Neuron (in vitro differentiated cells): ENCODE measurements around the gene C1orf52.

Experiments used
- H2AFZ ChIP-seq: one replicate; pipeline ENCODE4 v1.6.1; 2013; ENCODE audit warnings: low read depth, mild to moderate bottlenecking, inconsistent platforms, low read length, moderate library complexity
- H3K27me3 ChIP-seq: one replicate; pipeline ENCODE4 v1.6.1; 2013; ENCODE audit warnings: low read length; ENCODE audit not compliant: insufficient read depth
- H3K36me3 ChIP-seq: one replicate; pipeline ENCODE4 v1.6.1; 2013; ENCODE audit warnings: low read length; ENCODE audit not compliant: insufficient read depth
- H3K4me1 ChIP-seq: one replicate; pipeline ENCODE4 v1.6.1; 2013; ENCODE audit warnings: low read length; ENCODE audit not compliant: insufficient read depth
- H3K4me3 ChIP-seq: 2 replicates; pipeline ENCODE4 v1.5.1; 2013; ENCODE audit warnings: mild to moderate bottlenecking, low read length, moderate library complexity
- H3K9me3 ChIP-seq: one replicate; pipeline ENCODE4 v1.6.1; 2013; ENCODE audit warnings: low read length

Gene C1orf52

DNA sequence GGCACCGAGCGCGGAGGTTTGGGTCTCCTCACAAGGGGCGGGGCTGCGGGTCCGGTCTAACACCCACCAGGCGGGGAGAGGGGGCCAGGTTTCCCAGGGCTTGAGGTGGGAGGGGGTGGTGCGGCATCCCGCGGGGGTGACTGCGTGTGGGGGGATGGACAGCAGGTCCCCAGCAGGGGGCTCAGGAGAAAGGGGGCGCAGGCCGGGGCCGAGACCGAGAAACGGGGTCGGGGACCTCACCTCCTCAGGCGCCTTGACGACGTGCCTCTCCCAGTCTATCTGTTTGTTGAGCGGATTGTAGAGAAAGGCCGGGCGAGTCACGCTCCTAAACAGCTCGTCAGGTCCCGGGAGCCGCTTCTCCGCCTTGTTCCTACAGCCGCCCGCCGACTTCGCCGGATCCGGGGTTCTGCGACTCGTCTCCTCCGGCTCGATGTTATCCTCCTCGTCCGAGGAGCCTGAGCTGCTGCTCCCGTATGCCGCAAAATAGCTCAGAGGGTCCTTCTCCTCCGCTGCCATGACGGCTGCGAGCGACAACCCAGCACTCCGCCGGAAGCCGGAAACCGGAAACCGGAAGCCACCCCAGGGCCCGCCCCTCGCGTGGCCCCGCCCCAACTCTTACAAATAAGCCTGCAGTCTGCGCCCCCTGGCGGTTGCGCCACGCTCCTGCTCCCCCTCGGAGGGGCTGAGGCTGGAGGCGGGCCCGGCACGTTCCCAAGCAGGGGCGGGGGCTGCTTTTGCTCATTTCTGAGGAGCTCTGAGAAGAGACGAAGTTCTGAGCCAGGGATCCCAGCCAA lies at the start of gene C1orf52:
Gene C1orf52, minus strand, starts transcription at position 545 of the 794 bp plus-strand sequence. Its CDS starts 29 bp downstream, at position 516.
- peaks cover 25% of the 10 kb centered on the region for H3K36me3 ChIP-seq
- peak within 1 kb of the TSS; percentile 84 for H3K4me3 ChIP-seq
- peak within 1 kb of the TSS; percentile 81 for H2AFZ ChIP-seq
- no peaks in the 10 kb centered on the region for H3K9me3 ChIP-seq
- H3K4me1 ChIP-seq = peaks cover 18% of the 10 kb centered on the region
- H3K27me3 ChIP-seq = no peaks in the 10 kb centered on the region

DNA sequence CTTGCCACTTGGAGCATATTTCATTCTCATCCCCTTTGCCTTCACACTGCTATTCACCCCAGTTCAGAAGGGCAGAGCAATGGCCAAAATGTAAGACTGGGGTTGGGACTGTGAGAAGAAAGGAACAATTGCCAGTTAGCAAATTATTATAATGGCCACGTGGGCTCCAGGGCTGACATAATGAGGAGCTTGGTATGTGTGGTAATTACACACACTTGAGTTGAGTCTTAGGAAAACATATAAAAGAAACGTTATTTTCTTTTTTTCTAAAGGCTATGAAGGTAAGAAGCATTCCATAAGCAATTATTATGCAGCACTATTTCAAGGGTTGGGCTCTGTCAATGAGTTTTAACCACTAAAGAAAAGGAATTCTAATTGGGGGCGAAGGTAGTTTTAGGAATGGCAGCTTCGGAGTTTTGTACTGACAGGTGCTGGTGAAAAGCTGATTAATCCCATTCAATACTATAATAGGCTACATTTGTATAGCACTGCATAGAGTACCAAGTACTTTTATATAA lies 49.4 kb upstream of the C1orf52 start:
- Histone ChIP-seq H2AFZ (no peak overlapping the region), H3K4me3 (no peak overlapping the region), H3K36me3 (no peaks in the 10 kb centered on the region), H3K27me3 (no peaks in the 10 kb centered on the region), H3K4me1 (peaks cover 5% of the 10 kb centered on the region), H3K9me3 (no peaks in the 10 kb centered on the region)

DNA sequence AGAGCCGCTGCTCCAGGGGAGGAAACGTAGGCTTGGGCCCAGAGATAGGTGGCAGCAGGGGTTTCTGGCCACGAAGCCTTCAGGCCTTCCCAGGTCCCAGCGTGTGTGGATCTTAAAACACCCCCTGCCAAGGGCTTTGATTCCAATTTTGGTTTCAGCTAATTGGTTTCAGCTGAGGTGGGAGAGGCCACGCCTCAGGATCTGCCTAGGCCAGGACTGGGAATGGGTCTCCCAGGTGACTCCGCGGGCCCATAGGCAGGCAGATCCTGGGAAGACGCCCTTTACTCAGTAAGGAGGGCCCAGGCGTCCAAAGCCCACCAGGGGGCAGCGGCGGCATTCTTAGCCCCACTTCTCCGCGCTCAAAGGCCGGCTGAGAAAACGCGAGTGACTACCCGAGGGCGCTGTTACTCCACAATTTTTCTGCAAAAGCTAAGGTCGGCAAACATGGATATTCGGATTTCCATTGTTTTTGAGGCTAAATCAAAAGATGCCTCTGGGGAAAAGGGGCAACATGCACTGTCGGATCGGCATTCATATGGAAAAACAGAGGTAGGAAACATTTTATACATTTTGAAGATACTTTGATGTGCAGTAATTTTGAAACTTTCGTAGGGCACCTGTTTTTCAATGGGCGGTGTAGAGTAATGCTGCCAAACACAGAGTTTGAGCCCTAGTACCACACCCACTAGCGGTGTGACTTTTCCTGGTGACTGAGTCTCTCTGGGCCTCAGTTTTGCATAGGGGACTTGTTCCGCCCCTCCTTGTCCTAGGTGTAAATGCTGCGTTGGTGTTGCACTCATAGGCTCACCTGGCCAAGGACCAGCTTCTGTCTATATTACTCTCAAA lies 48.7 kb upstream of the C1orf52 start:
- Histone ChIP-seq H3K4me3 (no peak overlapping the region), H3K36me3 (no peaks in the 10 kb centered on the region), H3K27me3 (no peaks in the 10 kb centered on the region), H2AFZ (no peak overlapping the region), H3K9me3 (no peaks in the 10 kb centered on the region), H3K4me1 (peaks cover 5% of the 10 kb centered on the region)

DNA sequence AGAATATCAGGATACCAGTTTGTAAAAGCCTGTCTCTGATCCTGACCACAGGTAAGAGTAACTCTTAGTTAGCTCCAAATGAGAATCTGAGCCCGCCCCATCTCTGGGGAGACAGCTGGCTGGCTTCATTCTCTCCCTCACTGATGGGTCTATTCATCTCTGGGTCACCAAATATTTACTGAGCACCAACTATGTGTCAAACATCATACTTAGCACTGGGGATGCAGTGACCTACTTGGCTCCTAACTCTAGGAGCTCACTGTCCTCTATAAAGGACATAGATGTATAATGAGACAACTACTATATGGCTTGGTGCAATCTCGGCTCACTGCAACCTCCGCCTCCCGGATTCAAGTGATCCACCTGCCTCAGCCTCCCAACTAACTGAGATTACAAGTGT lies 46.8 kb upstream of the C1orf52 start:
- Histone ChIP-seq H3K4me1 (peaks cover 5% of the 10 kb centered on the region), H2AFZ (no peak overlapping the region), H3K9me3 (no peaks in the 10 kb centered on the region), H3K36me3 (no peaks in the 10 kb centered on the region), H3K27me3 (no peaks in the 10 kb centered on the region), H3K4me3 (no peak overlapping the region)

DNA sequence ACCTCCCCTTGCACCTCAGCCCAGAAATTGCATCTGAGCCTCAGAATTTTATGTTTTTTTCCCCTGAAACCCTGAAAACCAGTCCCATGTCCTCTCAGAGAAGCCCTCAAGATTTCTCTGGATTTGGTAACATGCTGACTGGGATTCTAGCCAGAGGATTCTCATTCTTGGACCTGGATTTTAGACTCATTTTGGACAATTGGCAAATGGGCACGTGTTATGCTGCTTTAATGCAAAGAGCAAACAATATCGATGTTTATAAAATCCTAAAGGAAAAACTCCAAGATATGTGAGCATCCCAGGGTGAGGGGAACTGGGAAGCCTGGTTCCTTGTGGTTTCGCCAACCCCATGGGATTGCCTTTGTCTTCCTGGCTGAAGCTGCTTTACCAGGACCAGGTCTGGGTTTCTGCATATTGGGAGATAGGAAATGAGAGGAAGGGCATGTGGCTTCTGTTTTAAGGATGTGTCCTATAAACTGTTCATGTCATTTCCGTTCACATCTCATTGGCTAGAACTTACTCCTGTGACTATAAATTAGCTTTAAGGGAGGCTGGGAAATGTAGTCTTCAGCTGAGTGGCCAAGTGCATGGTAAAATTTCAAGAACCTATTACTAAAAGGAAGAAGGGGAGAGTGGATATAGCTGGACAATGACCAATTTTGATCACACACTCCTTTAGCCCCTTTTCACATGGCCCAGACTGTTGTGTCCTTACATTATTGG lies 44.1 kb upstream of the C1orf52 start:
- Histone ChIP-seq H3K4me3 (no peak overlapping the region), H2AFZ (no peak overlapping the region), H3K4me1 (peaks cover 3% of the 10 kb centered on the region), H3K36me3 (no peaks in the 10 kb centered on the region), H3K27me3 (no peaks in the 10 kb centered on the region), H3K9me3 (no peaks in the 10 kb centered on the region)

DNA sequence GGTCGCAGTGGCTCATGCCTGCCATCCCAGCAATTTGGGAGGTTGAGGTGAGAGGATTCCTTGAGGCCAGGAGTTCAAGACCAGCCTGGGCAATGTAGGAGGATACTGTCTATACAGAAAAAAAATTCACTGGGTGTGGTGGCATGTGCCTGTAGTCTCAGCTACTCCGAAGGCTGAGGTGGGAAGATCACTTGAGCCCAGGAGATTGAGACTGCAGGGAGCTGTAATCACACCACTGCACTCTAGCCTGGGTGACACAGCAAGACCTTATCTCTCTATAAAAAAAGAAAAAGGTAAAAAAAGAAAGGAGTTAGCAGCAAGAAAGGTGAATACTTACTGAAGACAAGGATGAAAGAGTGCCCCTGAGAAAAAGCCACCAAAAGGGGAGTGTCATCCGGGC lies 40.7 kb upstream of the C1orf52 start:
- H3K4me1 ChIP-seq = no peaks in the 10 kb centered on the region

DNA sequence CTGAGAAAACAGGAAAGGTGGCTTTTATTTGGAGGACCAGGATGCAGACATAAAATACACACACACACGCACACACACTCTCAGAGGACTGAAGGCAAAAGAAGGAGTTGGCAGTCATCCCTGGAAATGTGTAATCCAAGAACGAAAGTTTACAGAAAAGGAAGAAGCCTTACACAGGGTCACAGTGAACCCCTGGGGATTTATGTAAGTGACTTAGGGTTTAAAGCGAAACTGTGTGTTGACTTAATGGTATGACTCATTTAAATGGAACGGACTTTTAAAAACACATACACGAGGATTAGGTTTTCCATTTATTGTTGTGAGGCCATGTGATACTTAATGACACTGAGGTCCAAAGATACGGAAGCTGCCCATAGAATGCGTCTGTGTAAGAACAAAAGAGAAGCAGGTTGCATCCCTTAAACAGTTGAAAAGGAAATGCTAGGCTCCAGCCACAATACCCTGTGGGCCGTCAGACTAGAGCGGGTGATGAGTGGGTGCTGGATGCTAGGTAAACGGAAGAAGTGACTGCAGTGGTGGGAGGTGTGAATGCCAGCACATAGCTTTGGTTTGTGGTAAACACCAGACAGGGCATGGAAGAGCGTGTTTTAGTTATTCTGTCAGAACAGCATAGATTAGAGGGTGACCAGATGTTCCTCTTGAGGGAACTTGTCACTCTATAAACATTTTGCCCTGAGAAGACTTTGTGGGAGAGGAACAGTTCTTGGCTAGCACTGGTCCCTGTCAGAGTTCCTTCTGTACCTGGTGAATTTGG lies 38.6 kb upstream of the C1orf52 start:
- H3K4me1 ChIP-seq = no peaks in the 10 kb centered on the region
- no peaks in the 10 kb centered on the region for H3K36me3 ChIP-seq
- no peak overlapping the region for H3K4me3 ChIP-seq
- H2AFZ ChIP-seq = no peak overlapping the region
- H3K9me3 ChIP-seq = no peaks in the 10 kb centered on the region
- no peaks in the 10 kb centered on the region for H3K27me3 ChIP-seq

More for the DNA sequence above, 40.7 kb upstream of the C1orf52 start:
- H3K4me3 ChIP-seq = no peak overlapping the region
- no peaks in the 10 kb centered on the region for H3K27me3 ChIP-seq
- H3K9me3 ChIP-seq = no peaks in the 10 kb centered on the region
- no peaks in the 10 kb centered on the region for H3K36me3 ChIP-seq
- no peak overlapping the region for H2AFZ ChIP-seq

DNA sequence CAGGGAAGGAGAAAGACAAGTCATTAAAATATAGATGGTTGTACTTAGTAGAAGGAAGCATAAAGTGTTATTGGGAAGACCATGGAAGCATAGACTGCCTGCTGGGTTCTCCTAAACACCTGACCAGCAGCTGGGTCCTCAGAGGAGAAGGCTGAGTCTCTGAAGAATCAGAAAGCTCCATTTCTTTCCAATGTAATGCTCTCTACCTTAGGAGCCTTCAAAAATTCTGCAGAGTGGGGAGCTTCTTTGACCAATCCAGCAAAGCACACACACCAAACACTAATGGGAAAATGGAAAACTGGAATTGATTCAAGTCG lies 38.0 kb upstream of the C1orf52 start:
- Histone ChIP-seq H3K27me3 (no peaks in the 10 kb centered on the region), H3K4me1 (no peaks in the 10 kb centered on the region), H3K9me3 (no peaks in the 10 kb centered on the region), H2AFZ (no peak overlapping the region), H3K36me3 (no peaks in the 10 kb centered on the region), H3K4me3 (no peak overlapping the region)

DNA sequence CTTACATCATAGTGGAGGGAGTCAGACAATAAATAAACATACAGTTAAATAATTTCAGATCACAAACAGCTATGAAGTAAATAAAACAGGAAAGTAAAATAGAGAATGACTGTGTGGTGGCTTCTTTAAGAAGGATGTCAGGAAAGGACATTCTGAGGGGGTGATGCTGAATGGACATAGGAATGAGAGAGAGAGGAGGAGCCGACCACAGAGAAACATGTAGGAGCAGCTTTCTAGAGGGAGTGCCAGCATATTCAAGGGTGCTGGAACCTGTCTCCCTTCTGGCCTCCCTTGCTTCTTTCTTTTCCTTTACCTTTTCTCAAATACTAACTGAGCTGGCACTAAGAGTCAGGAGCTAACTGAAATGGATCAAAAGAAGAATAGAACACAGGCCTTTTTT lies 37.5 kb upstream of the C1orf52 start:
- Histone ChIP-seq H3K4me3 (no peak overlapping the region), H3K4me1 (no peaks in the 10 kb centered on the region), H3K27me3 (no peaks in the 10 kb centered on the region), H3K9me3 (no peaks in the 10 kb centered on the region), H2AFZ (no peak overlapping the region), H3K36me3 (no peaks in the 10 kb centered on the region)

DNA sequence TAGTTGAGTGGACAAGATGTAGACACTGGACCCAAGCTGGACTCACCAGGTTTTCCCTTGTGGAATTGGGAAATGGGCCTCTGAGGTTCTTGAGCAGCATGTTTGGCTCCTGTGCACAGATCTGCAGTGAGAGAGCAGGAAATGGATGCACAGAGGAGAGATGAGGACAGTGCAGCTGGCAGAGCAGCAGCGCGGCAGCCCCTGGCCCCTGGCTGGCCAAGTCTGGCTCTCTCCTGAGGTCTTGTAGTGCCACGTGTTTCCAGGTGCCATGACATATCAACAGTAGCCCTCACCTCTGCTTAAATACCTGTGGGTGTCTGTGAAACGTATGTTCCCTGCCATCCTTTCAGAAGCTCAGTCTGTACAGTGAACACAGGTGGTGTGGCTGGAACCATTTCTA lies 36.2 kb upstream of the C1orf52 start:
- no peak overlapping the region for H3K4me3 ChIP-seq
- H3K36me3 ChIP-seq = no peaks in the 10 kb centered on the region
- H2AFZ ChIP-seq = no peak overlapping the region
- H3K27me3 ChIP-seq = no peaks in the 10 kb centered on the region
- H3K9me3 ChIP-seq = no peaks in the 10 kb centered on the region
- no peaks in the 10 kb centered on the region for H3K4me1 ChIP-seq

DNA sequence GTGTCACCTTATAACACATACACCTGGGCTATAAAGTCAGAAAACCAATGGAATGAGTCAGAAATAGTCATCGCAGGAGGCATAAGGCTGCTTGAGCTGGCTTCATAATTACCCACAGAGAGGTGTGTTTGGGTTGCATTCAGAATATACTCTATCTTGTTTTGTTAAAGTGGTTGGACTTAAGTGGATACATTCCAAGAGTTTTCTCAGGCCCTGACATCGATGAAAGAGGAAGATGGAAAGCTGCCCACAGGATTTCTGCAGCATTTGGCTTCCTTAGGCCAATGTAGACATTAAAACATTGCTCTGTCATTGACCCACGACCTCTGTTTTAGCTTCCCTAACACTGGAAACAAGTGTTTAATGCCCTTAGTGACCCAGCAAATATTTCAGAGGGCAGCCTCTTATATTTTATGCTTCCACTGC lies 35.6 kb upstream of the C1orf52 start:
- no peaks in the 10 kb centered on the region for H3K9me3 ChIP-seq
- no peak overlapping the region for H2AFZ ChIP-seq
- no peaks in the 10 kb centered on the region for H3K36me3 ChIP-seq
- no peaks in the 10 kb centered on the region for H3K27me3 ChIP-seq
- H3K4me3 ChIP-seq = no peak overlapping the region
- H3K4me1 ChIP-seq = no peaks in the 10 kb centered on the region

DNA sequence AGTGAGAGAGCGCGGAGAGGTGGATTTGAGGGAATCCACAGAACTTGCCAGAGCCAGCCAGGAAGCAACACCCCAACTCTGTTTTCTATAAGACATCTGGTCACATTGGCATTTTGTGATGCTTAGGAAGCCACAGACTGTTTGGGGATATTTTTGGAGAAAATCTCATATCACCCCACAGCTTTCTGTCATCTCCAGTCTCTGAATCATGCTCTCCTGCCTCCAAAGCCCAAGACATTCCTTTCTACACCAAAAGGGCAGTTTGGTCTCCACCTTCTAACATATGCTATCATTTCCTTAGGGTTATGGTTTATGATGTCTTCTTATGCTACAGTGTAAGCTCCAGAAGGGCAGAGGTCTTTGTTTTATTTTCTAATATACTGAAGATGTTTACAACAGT lies 31.4 kb upstream of the C1orf52 start:
- H3K27me3 ChIP-seq = no peaks in the 10 kb centered on the region
- no peaks in the 10 kb centered on the region for H3K4me1 ChIP-seq
- no peak overlapping the region for H2AFZ ChIP-seq
- H3K4me3 ChIP-seq = no peak overlapping the region
- H3K9me3 ChIP-seq = no peaks in the 10 kb centered on the region
- no peaks in the 10 kb centered on the region for H3K36me3 ChIP-seq
